ENCODE data around the gene ACE.

The ACE gene

GRCh38 chr17:63476854-63477479, at the start of gene ACE:
Gene ACE, plus strand, starts transcription at chr17:63477061. Its CDS starts 34 bp downstream, at chr17:63477095.
- Histone ChIP-seq H3K4me3 (peak within 1 kb of the TSS; percentile 72), H3K27ac (no peak within 1 kb of the TSS)
- no peak for DNase-seq (ENCODE audit: low spot score)
- TF ChIP-seq CTCF (IDR thresholded peaks at IDR 0.05): no peak

DNA sequence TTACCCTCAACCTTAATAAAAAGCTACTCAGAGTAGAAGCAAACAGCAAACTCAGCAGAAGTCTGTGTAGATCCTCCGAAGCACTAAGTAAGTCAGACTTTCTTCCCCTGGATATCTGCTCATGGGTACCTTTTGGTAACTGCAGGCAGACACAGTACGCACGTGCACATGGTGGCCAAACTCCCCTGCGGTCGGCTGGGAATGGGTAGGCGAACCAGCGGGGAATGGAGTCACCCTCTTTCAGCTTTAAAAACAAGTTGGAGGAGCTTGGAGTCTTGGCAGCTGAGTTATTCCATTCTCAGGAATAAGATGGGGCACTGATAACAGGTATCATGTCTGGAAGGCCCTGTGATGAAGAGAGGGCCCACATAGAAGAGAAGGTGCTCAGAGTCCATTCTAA, 47.1 kb upstream of the ACE start:
- DNase-seq (ENCODE audit: low spot score): no peak
- H3K4me3 ChIP-seq: no peak overlapping the region
- no peak overlapping the region for H3K27ac ChIP-seq
- TF ChIP-seq CTCF (IDR thresholded peaks at IDR 0.05): no peak

DNA sequence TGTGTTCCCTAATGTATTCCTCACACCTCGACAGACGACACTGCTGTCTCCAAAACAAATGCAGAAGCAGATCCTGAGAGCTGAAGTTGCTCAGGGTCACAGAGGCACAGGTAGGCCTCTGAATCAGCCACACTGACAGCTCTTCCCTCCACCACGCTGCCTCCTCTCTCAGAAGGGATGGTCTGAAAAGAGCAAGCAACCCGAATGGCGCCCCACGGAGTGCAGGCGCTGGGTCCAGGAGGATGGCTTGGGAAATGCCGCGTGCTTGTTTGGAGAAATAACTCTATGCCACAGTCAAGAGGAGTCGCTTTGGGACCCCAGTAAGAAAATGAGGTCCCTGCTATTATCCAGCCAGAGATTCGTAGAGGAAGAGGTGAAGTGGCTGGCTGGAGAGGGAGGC, 46.6 kb upstream of the ACE start:
- DNase-seq (ENCODE audit: low spot score): no peak
- Histone ChIP-seq H3K27ac (no peak overlapping the region), H3K4me3 (no peak overlapping the region)
- no peak for TF ChIP-seq CTCF (IDR thresholded peaks at IDR 0.05)

DNA sequence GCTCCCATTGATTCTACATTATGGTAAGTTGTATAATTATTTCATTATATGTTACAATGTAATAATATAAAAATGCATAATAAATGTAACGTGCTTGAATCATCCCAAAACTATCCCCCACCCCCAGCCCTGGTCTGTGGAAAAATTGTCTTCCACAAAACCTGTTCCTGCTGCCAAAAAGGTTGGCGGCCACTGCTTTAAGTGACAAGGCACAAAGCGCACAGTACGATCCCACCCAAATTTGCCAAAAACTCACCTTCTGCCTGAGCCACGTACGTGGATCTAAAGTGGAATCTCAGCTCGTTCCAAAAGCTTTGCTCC, 45.3 kb upstream of the ACE start:
- TF ChIP-seq CTCF (IDR thresholded peaks at IDR 0.05): no peak
- no peak overlapping the region for H3K4me3 ChIP-seq
- DNase-seq (ENCODE audit: low spot score): no peak
- H3K27ac ChIP-seq: no peak overlapping the region

GRCh38 chr17:63431939-63432804, 44.7 kb upstream of the ACE start:
- Histone ChIP-seq H3K27ac (peak overlapping the region in 1 of 2 donors; percentile 72), H3K4me3 (no peak overlapping the region)
- DNase-seq (ENCODE audit: low spot score): no peak
- TF ChIP-seq CTCF (IDR thresholded peaks at IDR 0.05): no peak

GRCh38 chr17:63433746-63434591, 42.9 kb upstream of the ACE start:
- peak overlapping the region in 1 of 2 donors; percentile 72 for H3K27ac ChIP-seq
- DNase-seq (ENCODE audit: low spot score): peak; percentile 89

More at GRCh38 chr17:63433746-63434591, 42.9 kb upstream of the ACE start:
- no peak for TF ChIP-seq CTCF (IDR thresholded peaks at IDR 0.05)
- H3K4me3 ChIP-seq: no peak overlapping the region

Measured in coronary artery (tissue), 2 donors.